DND-41 (cell line): ENCODE data around the gene NRXN2.

Experiments
- ATAC-seq: fragments of 200-7000 bp; cut with Tn5 transposase; 3 replicates; pipeline ENCODE4 v1.9.1; 2021; ENCODE audit warnings: low read depth; ENCODE audit not compliant: insufficient read depth
- DNase-seq: peaks from one replicate; pipeline ENCODE4 v3.0.0-alpha.2; 2020
- H2AFZ ChIP-seq: 2 replicates; pipeline ENCODE4 v1.6.0; 2012; ENCODE audit warnings: low read depth, low read length
- H3K27ac ChIP-seq: 2 replicates; pipeline ENCODE4 v1.5.1; 2012; ENCODE audit warnings: low read length, inconsistent platforms
- H3K27me3 ChIP-seq: fragments of 200-600 bp; sonication (generic); 2 replicates; pipeline ENCODE4 v1.6.0; 2012; ENCODE audit warnings: low read length, mild to moderate bottlenecking, inconsistent platforms; ENCODE audit not compliant: insufficient read depth, poor library complexity
- H3K36me3 ChIP-seq: 2 replicates; pipeline ENCODE4 v1.5.1; 2012; ENCODE audit warnings: low read length, inconsistent platforms; ENCODE audit not compliant: insufficient read depth
- H3K4me1 ChIP-seq: 2 replicates; pipeline ENCODE4 v1.5.1; 2012; ENCODE audit warnings: mild to moderate bottlenecking, low read length; ENCODE audit not compliant: insufficient read depth
- H3K4me2 ChIP-seq: 2 replicates; pipeline ENCODE4 v1.6.0; 2012; ENCODE audit warnings: mild to moderate bottlenecking, moderate library complexity, low read length, inconsistent platforms; ENCODE audit not compliant: insufficient read depth
- H3K4me3 ChIP-seq, 2 experiments: fragments of 200-600 bp in 1 of 2; shearing (Covaris generic) in 1 of 2; 2 replicates each; pipeline ENCODE4 v1.5.1; 2012 to 2016; ENCODE audit warnings: inconsistent platforms in 2 of 2, low read length in 2 of 2, mild to moderate bottlenecking in 2 of 2, low read depth in 1 of 2, moderate library complexity in 1 of 2
- H3K79me2 ChIP-seq: 2 replicates; pipeline ENCODE4 v1.6.0; 2012; ENCODE audit warnings: low read length, inconsistent platforms; ENCODE audit not compliant: insufficient read depth
- H3K9ac ChIP-seq: 2 replicates; pipeline ENCODE4 v1.6.0; 2012; ENCODE audit warnings: low read depth, mild to moderate bottlenecking, inconsistent platforms, low read length, moderate library complexity
- H3K9me3 ChIP-seq: 2 replicates; pipeline ENCODE4 v1.5.1; 2012; ENCODE audit warnings: low read length, moderate library complexity, mild to moderate bottlenecking, inconsistent platforms; ENCODE audit not compliant: insufficient read depth, severe bottlenecking
- H4K20me1 ChIP-seq: 2 replicates; pipeline ENCODE4 v1.6.0; 2012; ENCODE audit warnings: low read length; ENCODE audit not compliant: insufficient read depth
- EZH2 ChIP-seq: IDR thresholded peaks from 3 replicates; pipeline ENCODE4 v1.6.1; 2012; ENCODE audit warnings: borderline replicate concordance, low read depth, mild to moderate bottlenecking, moderate library complexity, low read length, inconsistent platforms; ENCODE audit not compliant: severe bottlenecking
- TF ChIP-seq, protein P1 (sequence below): IDR thresholded peaks from 2 replicates; pipeline ENCODE4 v1.5.1; 2012; ENCODE audit warnings: borderline replicate concordance, low read length, moderate library complexity, mild to moderate bottlenecking; ENCODE audit not compliant: poor library complexity, severe bottlenecking; ENCODE audit errors: extremely low read depth

Gene NRXN2

DNA sequence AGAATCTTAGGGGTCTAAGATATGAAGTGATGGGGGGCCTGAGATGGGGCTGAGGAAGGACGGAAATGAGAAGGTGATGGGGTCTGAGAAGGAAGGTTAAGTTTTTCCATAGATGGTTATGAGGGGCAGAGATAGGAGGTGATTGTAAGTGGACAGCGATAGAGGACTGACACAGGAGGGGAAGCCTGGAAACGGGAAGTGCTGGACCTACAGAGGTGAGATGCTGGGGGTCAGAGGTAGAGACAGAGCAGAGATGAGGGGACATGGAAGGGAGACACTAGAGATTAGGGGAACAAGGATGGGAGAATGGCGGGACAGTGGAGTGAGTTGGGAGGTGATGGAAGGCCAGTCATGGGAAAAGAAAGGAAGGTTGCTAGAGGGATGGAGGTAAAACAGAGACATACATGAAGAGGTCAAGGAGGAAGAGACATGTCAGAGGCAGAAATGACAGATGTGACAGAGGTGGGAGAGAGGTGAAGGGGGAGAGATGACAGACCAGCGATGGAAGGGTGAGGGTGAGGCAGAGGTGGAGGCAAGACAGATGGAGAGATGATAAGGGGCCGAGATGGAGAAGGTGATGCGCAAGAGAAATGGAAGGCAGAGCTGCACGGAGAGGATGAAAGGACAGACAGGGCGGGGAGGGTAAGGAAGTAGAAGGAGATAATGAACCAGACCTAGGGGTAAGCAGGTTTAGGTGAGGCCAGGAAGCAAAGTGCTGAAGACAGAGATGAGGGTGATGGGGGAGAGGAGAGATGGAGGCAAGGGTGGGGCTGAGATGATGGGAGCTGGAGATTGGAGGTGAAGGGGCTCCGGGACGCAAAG is 81.2 kb downstream of the NRXN2 start:
- TF ChIP-seq EZH2, result peak; percentile 61
- TF ChIP-seq, protein P1, sequence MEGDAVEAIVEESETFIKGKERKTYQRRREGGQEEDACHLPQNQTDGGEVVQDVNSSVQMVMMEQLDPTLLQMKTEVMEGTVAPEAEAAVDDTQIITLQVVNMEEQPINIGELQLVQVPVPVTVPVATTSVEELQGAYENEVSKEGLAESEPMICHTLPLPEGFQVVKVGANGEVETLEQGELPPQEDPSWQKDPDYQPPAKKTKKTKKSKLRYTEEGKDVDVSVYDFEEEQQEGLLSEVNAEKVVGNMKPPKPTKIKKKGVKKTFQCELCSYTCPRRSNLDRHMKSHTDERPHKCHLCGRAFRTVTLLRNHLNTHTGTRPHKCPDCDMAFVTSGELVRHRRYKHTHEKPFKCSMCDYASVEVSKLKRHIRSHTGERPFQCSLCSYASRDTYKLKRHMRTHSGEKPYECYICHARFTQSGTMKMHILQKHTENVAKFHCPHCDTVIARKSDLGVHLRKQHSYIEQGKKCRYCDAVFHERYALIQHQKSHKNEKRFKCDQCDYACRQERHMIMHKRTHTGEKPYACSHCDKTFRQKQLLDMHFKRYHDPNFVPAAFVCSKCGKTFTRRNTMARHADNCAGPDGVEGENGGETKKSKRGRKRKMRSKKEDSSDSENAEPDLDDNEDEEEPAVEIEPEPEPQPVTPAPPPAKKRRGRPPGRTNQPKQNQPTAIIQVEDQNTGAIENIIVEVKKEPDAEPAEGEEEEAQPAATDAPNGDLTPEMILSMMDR, result no peak
- H3K9me3 ChIP-seq, result no peaks in the 10 kb centered on the region
- peaks cover 9% of the 10 kb centered on the region for H4K20me1 ChIP-seq
- no peak overlapping the region for H3K4me3 ChIP-seq
- no peak overlapping the region for H3K4me2 ChIP-seq
- H3K79me2 ChIP-seq, result no peaks in the 10 kb centered on the region
- no peaks in the 10 kb centered on the region for H3K4me1 ChIP-seq
- no peaks in the 10 kb centered on the region for H3K36me3 ChIP-seq
- H3K9ac ChIP-seq, result no peak overlapping the region
- no peak for ATAC-seq
- H3K27ac ChIP-seq, result no peak overlapping the region
- no peak for DNase-seq
- peaks cover 53% of the 10 kb centered on the region for H3K27me3 ChIP-seq
- no peak overlapping the region for H2AFZ ChIP-seq

- Histone ChIP-seq H3K4me3 (no peak overlapping the region), H3K27ac (no peak overlapping the region), H3K27me3 (peaks cover 47% of the 10 kb centered on the region), H3K9ac (no peak overlapping the region), H3K9me3 (no peaks in the 10 kb centered on the region), H2AFZ (no peak overlapping the region), H3K36me3 (no peaks in the 10 kb centered on the region), H3K4me2 (no peak overlapping the region), H3K4me1 (no peaks in the 10 kb centered on the region), H3K79me2 (no peaks in the 10 kb centered on the region), H4K20me1 (peaks cover 12% of the 10 kb centered on the region)
- ATAC-seq (no peak), DNase-seq (no peak)
- TF ChIP-seq EZH2, result no peak
- TF ChIP-seq, protein P1, result no peak
Measured at GRCh38 chr11:64639885-64640284, 83.1 kb downstream of the NRXN2 start.

DNA sequence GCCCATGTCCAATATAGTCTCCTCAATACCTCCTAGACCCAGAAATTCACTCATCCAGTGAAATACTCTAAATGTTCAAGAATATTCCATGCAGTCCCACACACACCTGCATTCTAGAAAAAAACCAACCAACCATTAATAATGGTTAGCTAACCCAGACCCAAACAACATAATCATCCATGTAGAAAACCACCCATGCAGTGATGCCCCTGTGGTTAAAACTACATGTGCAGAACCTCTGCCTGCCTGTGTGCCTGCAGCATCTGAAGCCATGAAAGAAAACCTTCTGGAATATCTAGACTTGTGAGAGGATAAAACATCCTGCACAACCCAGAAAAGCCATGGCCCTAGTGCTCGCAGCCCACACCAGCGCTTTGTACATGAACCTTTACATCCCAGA is 84.2 kb downstream of the NRXN2 start:
- ATAC-seq (no peak), DNase-seq (no peak)
- Histone ChIP-seq H3K36me3 (no peaks in the 10 kb centered on the region), H3K4me2 (no peak overlapping the region), H3K9ac (no peak overlapping the region), H3K4me3 (no peak overlapping the region), H2AFZ (no peak overlapping the region), H3K9me3 (no peaks in the 10 kb centered on the region), H3K27me3 (peaks cover 36% of the 10 kb centered on the region), H3K27ac (no peak overlapping the region), H3K79me2 (no peaks in the 10 kb centered on the region), H3K4me1 (no peaks in the 10 kb centered on the region), H4K20me1 (peaks cover 12% of the 10 kb centered on the region)
- TF ChIP-seq, protein P1, result no peak
- no peak for TF ChIP-seq EZH2
